SH-SY5Y (cell line): ENCODE results near the gene EN1.

Source experiments
- GATA2 ChIP-seq: IDR thresholded peaks from 2 replicates; pipeline ENCODE4 v1.6.1; 2011; ENCODE audit warnings: mild to moderate bottlenecking, low read depth, low read length
- GATA3 ChIP-seq: IDR thresholded peaks from 2 replicates; pipeline ENCODE4 v1.6.1; 2011; ENCODE audit warnings: low read depth, mild to moderate bottlenecking, low read length, moderate library complexity

- TF ChIP-seq GATA2 (no peak), GATA3 (no peak)
Observed at GRCh38 chr2:118823633-118824032, 23.8 kb downstream of the EN1 start.
